Measurements from ENCODE around the gene AIFM2.
"Not testable (repeated sequence)": the region's sequence is repeated elsewhere in the genome, so short reads cannot be mapped to it uniquely, and the experiment has no call there.

The AIFM2 gene

DNA sequence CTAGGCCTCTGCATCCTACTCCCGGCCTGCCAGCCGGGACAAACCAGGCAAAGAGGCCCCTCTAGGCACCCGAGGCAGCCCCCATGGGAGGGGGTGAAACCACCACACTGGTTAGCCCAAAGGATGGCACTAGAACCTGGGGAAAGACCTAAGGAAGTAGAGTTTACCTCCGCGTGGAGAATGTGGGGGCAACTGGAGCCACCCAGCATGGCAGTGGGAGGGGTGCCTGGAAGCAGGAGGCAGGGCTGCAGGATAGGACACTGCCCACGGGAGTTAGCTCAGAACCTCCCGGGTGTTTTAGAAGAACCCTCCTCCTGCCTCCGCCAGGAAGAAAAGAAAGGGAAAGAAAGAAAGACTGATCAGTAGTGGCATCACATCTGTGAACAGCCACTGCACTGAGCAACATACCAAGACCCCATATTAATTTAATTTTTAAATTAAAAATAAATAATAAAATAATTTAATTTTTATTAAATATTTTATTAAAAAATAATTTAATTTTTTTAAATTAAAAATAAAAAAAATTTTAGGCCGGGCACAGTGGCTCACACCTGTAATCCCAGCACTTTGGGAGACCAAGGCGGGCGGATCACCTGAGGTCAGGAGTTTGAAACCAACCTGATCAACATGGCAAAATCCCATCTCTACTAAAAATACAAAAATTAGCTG, 11.2 kb downstream of the AIFM2 start:
- no peak for DNase-seq

DNA sequence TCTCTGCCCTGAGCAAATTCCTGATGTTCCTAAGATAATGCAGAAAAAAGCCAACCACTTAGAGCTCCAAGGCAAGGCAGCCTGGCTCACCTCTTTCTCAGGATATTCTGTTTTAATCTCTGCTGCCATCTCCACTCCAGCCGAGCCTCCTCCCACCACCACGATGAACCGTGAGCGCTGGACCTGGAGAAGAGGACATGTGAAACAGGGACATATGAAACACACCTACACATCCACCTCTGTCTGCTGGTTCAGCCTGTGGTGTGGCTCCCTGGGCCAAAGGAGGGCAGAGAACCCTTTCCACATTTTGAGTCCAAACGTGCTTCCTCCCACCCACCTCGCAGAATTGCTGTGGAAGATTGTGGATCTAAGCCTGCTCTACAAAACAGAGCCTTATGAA, 12.2 kb downstream of the AIFM2 start:
- no peak for DNase-seq

DNA sequence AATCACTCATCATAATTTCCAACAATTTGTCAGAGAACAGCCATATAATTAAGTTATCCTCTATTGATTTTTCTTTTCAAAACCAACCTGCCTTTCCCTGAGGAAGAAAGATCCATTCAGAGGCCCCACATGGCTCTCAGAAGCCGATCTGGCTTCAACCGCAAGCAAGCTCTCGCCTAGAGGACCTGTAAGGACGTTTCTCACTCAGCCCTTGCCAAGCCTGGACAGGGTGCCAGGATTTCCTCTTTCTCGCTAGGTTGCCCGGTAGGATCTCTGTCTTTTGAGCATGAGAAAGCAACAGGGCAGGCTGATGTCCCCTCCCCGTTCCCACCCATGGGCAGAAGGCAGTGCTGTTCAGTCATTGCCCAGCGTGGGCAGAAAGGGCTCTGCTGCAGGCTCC, 13.0 kb downstream of the AIFM2 start:
- DNase-seq = no peak

DNA sequence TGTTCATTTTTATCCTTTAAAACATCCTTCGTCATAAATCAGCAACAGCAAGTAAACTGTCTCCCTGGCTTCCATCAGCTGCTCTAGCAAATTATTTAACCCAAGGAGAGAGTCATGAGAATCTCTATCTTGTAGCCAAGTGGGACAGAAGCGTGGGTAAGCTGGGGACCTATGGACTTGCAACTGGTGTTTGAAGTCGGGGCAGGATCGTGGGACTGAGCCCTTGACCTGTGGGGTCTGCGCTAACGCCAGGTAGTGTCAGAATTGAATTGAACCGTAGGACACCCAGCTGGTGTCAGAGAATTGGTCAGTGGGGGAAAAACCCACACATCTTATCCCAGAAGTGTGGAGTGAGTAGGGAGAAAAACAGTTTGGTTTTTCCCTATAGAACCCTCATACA, 13.4 kb downstream of the AIFM2 start:
- no peak for DNase-seq

GRCh38 chr10:70118196-70118595, 14.4 kb downstream of the AIFM2 start:
- DNase-seq = no peak

- no peak for DNase-seq
Measured at GRCh38 chr10:70117646-70118045, 15.0 kb downstream of the AIFM2 start.

DNA sequence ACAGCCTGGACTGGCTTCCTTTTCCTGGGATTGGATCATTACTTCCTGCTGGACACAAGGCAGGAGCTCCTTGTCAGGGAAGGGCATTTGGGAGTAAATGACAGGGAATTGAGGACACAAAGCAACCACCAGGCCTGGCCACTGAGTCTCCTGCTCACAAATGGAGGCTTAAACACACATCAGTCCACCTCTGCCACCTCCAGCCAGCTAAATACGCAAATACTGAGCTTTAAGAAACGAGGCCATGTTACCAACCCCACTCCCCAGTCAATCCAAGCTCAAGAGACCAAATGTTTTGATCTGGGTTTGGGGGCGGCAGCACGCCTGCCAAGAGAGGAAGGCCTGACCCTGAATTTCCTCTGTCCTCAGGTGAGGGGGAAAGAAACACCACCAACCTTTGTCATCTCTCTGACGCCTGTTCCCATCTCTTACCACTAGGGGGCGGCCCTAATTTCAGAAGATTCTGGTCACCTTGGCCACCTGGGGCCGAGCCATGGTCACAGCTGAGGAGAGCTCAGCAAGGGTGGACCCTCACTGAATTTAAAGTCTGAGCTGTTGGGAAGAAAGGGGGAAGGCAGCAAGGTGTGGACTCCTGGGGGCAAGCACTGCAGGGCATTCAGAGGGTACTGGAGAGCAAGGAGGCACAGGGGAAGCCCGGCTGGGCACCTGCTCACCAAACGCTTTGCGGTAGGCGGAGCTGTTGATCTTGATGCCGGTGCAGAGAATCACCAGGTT, 16.5 kb downstream of the AIFM2 start:
- no peak for DNase-seq

DNA sequence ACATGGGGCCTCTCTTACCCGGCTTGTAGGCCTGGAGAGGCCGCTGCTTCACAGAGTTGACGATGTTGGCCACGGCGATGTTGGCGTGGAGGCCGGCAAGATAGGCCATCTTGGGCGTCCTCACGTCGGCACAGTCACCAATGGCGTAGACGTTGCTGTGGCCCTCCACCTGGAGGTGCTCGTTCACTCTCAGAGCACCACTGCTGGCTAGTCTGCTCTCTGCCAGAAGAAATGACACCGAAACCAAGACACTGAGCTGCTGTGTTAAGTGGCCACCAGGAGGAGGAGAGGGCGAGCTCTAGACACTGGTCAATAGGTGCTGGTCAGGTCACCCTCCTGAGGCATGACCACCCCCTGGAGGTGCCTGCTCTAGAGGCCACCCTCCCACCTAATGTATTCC, 17.7 kb downstream of the AIFM2 start:
- DNase-seq = no peak

GRCh38 chr10:70112071-70112470, 20.6 kb downstream of the AIFM2 start:
- no peak for DNase-seq

GRCh38 chr10:70111496-70111895, 21.1 kb downstream of the AIFM2 start:
- no peak for DNase-seq

DNA sequence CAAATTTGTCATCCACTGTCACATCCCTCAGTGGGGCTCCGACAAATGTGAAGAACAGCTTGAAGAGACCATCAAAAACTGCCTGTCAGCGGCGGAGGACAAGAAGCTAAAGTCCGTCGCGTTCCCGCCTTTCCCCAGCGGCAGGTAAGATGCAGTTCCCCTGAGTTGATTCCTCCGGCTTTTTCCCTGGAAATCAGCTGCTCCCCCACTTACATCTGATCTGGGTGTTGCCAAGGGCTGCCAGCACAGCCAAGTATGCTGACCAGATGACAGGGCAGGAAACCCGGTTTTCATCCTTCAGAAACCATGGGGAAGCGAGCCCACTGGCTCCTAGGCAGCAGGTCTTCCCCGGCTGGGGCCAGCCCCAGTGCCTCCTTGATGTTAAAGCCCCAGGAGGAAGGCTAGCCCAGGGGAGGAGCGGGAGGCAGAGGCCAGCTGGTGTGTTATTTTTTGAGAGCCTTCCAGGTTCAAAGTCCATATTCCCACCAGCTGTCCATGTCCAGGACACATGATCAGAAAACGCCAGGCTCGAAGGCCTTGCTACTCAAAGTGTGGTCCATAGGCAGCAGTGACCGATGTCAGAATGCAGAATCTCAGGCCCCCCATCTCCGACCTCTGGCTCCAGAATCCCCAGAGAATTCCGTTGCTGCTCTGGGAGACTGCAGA, 23.4 kb downstream of the AIFM2 start:
- DNase-seq = no peak

GRCh38 chr10:70106958-70107791, 25.4 kb downstream of the AIFM2 start:
- no peak for DNase-seq

DNA sequence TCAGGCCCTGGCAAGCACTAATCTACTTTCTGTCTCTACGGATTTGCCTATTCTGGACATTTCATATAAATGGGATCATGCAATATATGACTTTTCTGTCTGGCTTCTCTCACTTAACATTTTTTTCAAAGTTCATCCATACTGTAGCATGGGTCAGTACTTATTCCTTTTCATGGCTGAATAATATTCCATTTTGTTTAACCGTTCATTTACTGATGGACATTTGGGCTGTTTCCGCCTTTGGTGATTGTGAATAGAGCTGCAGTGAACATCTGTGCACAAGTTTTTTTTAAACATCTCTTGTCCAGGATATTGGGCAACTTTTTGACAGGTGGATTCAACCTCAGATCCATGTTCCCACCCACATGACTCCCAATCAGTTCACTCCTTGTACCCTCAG, 31.0 kb downstream of the AIFM2 start:
- DNase-seq = no peak

- DNase-seq = not testable (repeated sequence)
Measured at GRCh38 chr10:70101068-70101562, 31.5 kb downstream of the AIFM2 start.

DNA sequence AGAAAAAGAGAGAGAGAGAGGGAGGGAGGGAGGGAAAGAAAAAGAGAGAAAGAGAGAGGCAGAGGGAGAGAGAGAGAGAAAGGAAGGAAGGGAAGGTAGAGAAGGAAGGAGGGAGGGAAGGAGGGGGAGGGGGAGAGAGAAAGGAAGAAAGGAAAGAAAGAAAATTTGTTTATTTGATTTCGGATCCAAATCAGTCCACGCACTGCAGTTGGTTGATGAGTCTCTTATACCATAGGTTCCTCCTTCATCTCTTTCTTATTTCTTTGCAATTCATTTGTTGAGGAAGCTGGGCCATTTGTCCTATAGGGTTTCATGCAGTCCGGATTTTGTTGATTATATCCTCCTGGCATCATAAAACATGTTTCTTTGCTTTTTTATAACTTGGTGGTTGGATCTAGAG, 34.4 kb downstream of the AIFM2 start:
- DNase-seq = no peak

DNA sequence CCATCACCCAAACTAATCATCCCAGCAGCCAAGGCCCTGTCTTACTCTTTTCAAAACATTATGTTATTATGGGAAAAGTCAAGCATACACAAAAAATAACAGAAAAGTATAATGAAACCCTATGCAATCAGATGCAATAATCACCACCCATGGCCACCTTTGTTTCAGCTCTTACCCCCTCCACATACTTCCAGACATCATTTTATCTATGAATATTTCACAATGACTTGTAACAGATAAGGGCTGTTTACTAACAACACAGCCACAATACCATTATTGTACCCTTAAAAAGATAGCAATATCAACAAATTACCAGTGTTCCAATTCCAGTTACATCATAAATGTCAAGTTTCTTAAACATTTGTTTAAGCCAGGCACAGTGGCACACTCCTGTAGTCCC, 35.2 kb downstream of the AIFM2 start:
- no peak for DNase-seq

DNA sequence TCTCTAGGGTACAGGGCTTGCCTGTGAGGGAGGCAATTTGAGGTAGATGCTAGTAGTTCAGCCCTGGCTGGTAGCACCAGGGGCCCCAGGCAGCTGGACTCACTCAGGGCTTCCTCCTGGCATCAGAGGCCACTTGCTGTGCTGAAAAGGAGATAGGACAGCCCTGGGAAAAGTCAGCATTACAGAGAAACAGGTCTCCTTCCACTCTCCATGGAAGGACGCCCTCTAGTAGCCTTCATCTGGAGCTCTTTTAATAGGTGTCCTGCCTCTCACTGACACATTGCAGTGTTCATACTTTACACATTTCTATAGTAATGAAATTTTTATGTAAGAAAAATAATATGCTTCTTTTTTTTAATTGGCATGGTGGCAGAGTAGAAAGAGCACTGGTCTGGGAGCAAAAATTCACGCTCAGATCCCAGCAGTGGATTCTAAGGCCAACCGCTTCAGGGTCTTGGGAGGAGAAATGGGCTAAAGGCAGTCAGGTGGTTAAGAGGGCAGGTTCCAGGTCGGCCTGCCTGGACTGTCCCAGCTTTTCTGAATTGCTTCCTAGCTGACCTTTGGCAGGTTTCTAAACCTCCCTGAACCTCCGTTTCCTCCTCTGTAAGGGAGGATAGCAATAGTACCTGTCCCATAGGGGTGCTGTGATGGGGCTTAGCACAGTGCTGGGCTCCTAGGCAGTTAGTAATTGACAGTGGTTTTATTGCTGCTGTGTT, 35.8 kb downstream of the AIFM2 start:
- no peak for DNase-seq

- DNase-seq = no peak
Measured at GRCh38 chr10:70096016-70096704, 36.5 kb downstream of the AIFM2 start.

- no peak for DNase-seq
Measured at GRCh38 chr10:70094250-70094649, 38.4 kb downstream of the AIFM2 start.

DNA sequence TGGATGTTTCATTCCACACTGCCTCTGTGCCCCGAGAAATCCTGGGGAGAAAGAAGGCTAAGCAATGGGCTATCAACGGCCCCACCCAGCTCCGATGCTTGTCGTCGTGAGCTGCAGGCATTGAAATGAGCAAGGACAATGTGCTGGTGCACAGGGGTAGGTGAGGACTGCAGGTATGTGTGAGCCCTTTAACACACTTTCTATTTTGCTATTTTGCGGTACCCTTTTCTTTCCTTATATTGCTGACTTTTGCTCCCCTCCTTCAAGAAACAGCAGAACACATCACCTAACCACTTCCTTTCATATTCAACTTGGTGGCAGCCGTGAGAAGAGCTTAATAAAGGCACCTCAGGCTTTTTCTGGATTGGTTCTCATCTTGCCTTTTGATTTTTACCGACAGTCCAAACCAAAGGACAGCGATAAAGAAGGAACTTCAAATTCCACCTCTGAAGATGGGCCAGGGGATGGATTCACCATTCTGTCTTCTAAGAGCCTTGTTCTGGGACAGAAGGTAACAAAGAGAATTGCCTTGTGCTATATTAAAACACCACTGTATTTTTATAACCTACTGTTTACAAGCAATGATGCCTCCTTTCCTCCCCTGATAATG, 39.2 kb downstream of the AIFM2 start:
- no peak for DNase-seq

DNA sequence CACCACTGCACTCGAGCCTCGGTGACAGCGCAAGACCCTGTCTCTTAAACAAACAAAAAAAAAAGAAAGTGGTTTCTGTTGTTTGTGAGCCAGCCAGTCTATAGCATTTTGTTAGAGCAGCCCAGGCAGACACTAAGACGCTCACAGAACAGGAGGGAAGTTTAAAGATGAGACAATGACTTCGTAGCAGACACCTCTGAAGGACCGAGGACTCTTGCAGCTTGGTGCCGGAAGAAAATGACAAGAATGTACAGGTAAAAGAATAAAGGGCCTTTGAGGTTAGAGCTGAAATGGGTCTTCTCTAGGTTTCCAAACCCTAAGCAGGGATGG, 40.3 kb downstream of the AIFM2 start:
- no peak for DNase-seq

DNA sequence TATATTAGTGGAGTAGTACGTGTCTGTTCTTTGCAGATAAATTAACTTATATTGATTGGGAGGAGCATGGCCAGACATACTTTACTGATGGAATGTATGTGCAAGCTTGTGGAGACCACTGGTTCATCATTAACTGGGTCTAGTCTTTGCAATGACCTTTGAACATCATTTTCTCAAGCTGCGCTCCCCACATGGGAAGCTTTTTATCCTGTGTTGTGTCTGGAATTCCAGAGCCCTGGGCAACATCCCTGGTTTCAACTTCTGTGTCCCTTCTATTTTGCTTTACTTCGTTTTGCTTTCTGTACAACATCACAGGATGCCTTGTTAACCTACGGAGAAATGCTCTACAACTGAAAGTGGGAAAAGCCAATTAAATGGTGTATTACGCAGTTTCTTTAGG, 41.7 kb downstream of the AIFM2 start:
- no peak for DNase-seq
